Activated naive CD4-positive, alpha-beta T cell treated with anti-CD3 and anti-CD28 coated beads, Interleukin-2, amount 50 U/mL, for 24 hours (primary cell): ENCODE data around the gene SPATS1.
"Not testable (repeated sequence)": the region's sequence is repeated elsewhere in the genome, so short reads cannot be mapped to it uniquely, and the experiment has no call there.

Experiments
- H3K27ac Mint-ChIP-seq: one replicate; pipeline ENCODE4 v1.8.0; 2021; ENCODE audit warnings: mild to moderate bottlenecking, mixed read lengths
- H3K27me3 Mint-ChIP-seq: one replicate; pipeline ENCODE4 v1.8.0; 2021; ENCODE audit warnings: mixed read lengths
- H3K36me3 Mint-ChIP-seq: one replicate; pipeline ENCODE4 v1.8.0; 2021; ENCODE audit warnings: mixed read lengths
- H3K4me1 Mint-ChIP-seq: one replicate; pipeline ENCODE4 v1.8.0; 2021; ENCODE audit warnings: mixed read lengths
- H3K4me3 Mint-ChIP-seq: one replicate; pipeline ENCODE4 v1.8.0; 2021; ENCODE audit warnings: mild to moderate bottlenecking, mixed read lengths
- H3K9me3 Mint-ChIP-seq: one replicate; pipeline ENCODE4 v1.8.0; 2021; ENCODE audit warnings: mixed read lengths

The SPATS1 gene

GRCh38 chr6:44305200-44305725 is 37.2 kb upstream of the SPATS1 start:
- H3K4me3 Mint-ChIP-seq = no peak overlapping the region
- no peaks in the 10 kb centered on the region for H3K4me1 Mint-ChIP-seq
- no peaks in the 10 kb centered on the region for H3K9me3 Mint-ChIP-seq
- H3K27ac Mint-ChIP-seq = no peak overlapping the region
- H3K36me3 Mint-ChIP-seq = peaks cover 9% of the 10 kb centered on the region
- no peaks in the 10 kb centered on the region for H3K27me3 Mint-ChIP-seq

- Mint-ChIP-seq H3K27me3 (no peaks in the 10 kb centered on the region), H3K27ac (no peak overlapping the region), H3K36me3 (peaks cover 9% of the 10 kb centered on the region), H3K4me3 (no peak overlapping the region), H3K4me1 (peaks cover 3% of the 10 kb centered on the region), H3K9me3 (no peaks in the 10 kb centered on the region)
Observed at GRCh38 chr6:44306710-44307109, 35.7 kb upstream of the SPATS1 start.

GRCh38 chr6:44307217-44307616 is 35.2 kb upstream of the SPATS1 start:
- H3K4me3 Mint-ChIP-seq = no peak overlapping the region
- H3K36me3 Mint-ChIP-seq = peaks cover 9% of the 10 kb centered on the region
- peaks cover 8% of the 10 kb centered on the region for H3K4me1 Mint-ChIP-seq
- no peak overlapping the region for H3K27ac Mint-ChIP-seq
- H3K9me3 Mint-ChIP-seq = no peaks in the 10 kb centered on the region
- H3K27me3 Mint-ChIP-seq = no peaks in the 10 kb centered on the region

GRCh38 chr6:44309092-44309491 is 33.4 kb upstream of the SPATS1 start:
- no peak overlapping the region for H3K4me3 Mint-ChIP-seq
- H3K27ac Mint-ChIP-seq = no peak overlapping the region
- no peaks in the 10 kb centered on the region for H3K9me3 Mint-ChIP-seq
- H3K27me3 Mint-ChIP-seq = no peaks in the 10 kb centered on the region
- H3K4me1 Mint-ChIP-seq = peaks cover 18% of the 10 kb centered on the region
- peaks cover 9% of the 10 kb centered on the region for H3K36me3 Mint-ChIP-seq

- H3K4me3 Mint-ChIP-seq = no peak overlapping the region
- H3K4me1 Mint-ChIP-seq = peaks cover 18% of the 10 kb centered on the region
- H3K27ac Mint-ChIP-seq = no peak overlapping the region
- peaks cover 9% of the 10 kb centered on the region for H3K36me3 Mint-ChIP-seq
- H3K9me3 Mint-ChIP-seq = no peaks in the 10 kb centered on the region
- no peaks in the 10 kb centered on the region for H3K27me3 Mint-ChIP-seq
Observed at GRCh38 chr6:44309631-44310030, 32.8 kb upstream of the SPATS1 start.

- peaks cover 18% of the 10 kb centered on the region for H3K4me1 Mint-ChIP-seq
- H3K36me3 Mint-ChIP-seq = peaks cover 9% of the 10 kb centered on the region
- H3K9me3 Mint-ChIP-seq = no peaks in the 10 kb centered on the region
- H3K4me3 Mint-ChIP-seq = no peak overlapping the region
- no peak overlapping the region for H3K27ac Mint-ChIP-seq
- H3K27me3 Mint-ChIP-seq = no peaks in the 10 kb centered on the region
Observed at GRCh38 chr6:44310241-44310640, 32.2 kb upstream of the SPATS1 start.

GRCh38 chr6:44311304-44311703 is 31.1 kb upstream of the SPATS1 start:
- Mint-ChIP-seq H3K9me3 (no peaks in the 10 kb centered on the region), H3K36me3 (peaks cover 9% of the 10 kb centered on the region), H3K27ac (no peak overlapping the region), H3K27me3 (no peaks in the 10 kb centered on the region), H3K4me3 (peak overlapping the region; percentile 99), H3K4me1 (peaks cover 18% of the 10 kb centered on the region)

- Mint-ChIP-seq H3K9me3 (no peaks in the 10 kb centered on the region), H3K36me3 (peaks cover 9% of the 10 kb centered on the region), H3K4me1 (peaks cover 18% of the 10 kb centered on the region), H3K27me3 (no peaks in the 10 kb centered on the region), H3K27ac (peak overlapping the region; percentile 77), H3K4me3 (peak overlapping the region; percentile 99)
Observed at GRCh38 chr6:44311767-44312166, 30.7 kb upstream of the SPATS1 start.

GRCh38 chr6:44312901-44313788 is 29.3 kb upstream of the SPATS1 start, which contains the start of gene AARS2:
AARS2 (minus strand) TSS chr6:44313347; CDS start chr6:44313323, 24 bp downstream.
- no peaks in the 10 kb centered on the region for H3K27me3 Mint-ChIP-seq
- peak within 1 kb of the TSS; percentile 95 for H3K27ac Mint-ChIP-seq
- peak within 1 kb of the TSS; percentile 99 for H3K4me3 Mint-ChIP-seq
- H3K9me3 Mint-ChIP-seq = no peaks in the 10 kb centered on the region
- H3K4me1 Mint-ChIP-seq = peaks cover 18% of the 10 kb centered on the region
- H3K36me3 Mint-ChIP-seq = peaks cover 9% of the 10 kb centered on the region

- H3K9me3 Mint-ChIP-seq, H3K36me3 Mint-ChIP-seq, H3K27ac Mint-ChIP-seq, H3K27me3 Mint-ChIP-seq, H3K4me3 Mint-ChIP-seq: not testable (repeated sequence)
- peaks cover 18% of the 10 kb centered on the region for H3K4me1 Mint-ChIP-seq
Observed at GRCh38 chr6:44314657-44315056, 27.8 kb upstream of the SPATS1 start.

GRCh38 chr6:44315516-44315915 is 26.9 kb upstream of the SPATS1 start:
- Mint-ChIP-seq H3K9me3 (no peaks in the 10 kb centered on the region), H3K36me3 (peaks cover 3% of the 10 kb centered on the region), H3K4me3 (no peak overlapping the region), H3K4me1 (peaks cover 18% of the 10 kb centered on the region), H3K27ac (no peak overlapping the region), H3K27me3 (peaks cover 8% of the 10 kb centered on the region)

GRCh38 chr6:44315951-44316350 is 26.5 kb upstream of the SPATS1 start:
- Mint-ChIP-seq H3K36me3 (peaks cover 1% of the 10 kb centered on the region), H3K4me3 (no peak overlapping the region)

GRCh38 chr6:44316481-44316880 is 26.0 kb upstream of the SPATS1 start:
- Mint-ChIP-seq H3K27ac (no peak overlapping the region), H3K27me3 (peaks cover 8% of the 10 kb centered on the region), H3K4me3 (no peak overlapping the region), H3K4me1 (peaks cover 18% of the 10 kb centered on the region), H3K36me3 (no peaks in the 10 kb centered on the region), H3K9me3 (no peaks in the 10 kb centered on the region)

More at GRCh38 chr6:44315951-44316350, 26.5 kb upstream of the SPATS1 start:
- H3K27ac Mint-ChIP-seq = no peak overlapping the region
- peaks cover 8% of the 10 kb centered on the region for H3K27me3 Mint-ChIP-seq
- no peaks in the 10 kb centered on the region for H3K9me3 Mint-ChIP-seq
- peaks cover 18% of the 10 kb centered on the region for H3K4me1 Mint-ChIP-seq

GRCh38 chr6:44317136-44317631 is 25.3 kb upstream of the SPATS1 start:
- not testable (repeated sequence) for H3K36me3 Mint-ChIP-seq, H3K9me3 Mint-ChIP-seq, H3K27ac Mint-ChIP-seq, H3K27me3 Mint-ChIP-seq, H3K4me3 Mint-ChIP-seq
- peaks cover 11% of the 10 kb centered on the region for H3K4me1 Mint-ChIP-seq

- Mint-ChIP-seq H3K9me3 (no peaks in the 10 kb centered on the region), H3K36me3 (no peaks in the 10 kb centered on the region), H3K27me3 (peaks cover 8% of the 10 kb centered on the region), H3K4me1 (no peaks in the 10 kb centered on the region), H3K4me3 (no peak overlapping the region), H3K27ac (no peak overlapping the region)
Observed at GRCh38 chr6:44321210-44321609, 21.2 kb upstream of the SPATS1 start.

GRCh38 chr6:44327096-44327495 is 15.4 kb upstream of the SPATS1 start:
- no peaks in the 10 kb centered on the region for H3K9me3 Mint-ChIP-seq
- H3K4me3 Mint-ChIP-seq = no peak overlapping the region
- H3K27ac Mint-ChIP-seq = no peak overlapping the region
- H3K27me3 Mint-ChIP-seq = peaks cover 9% of the 10 kb centered on the region
- H3K36me3 Mint-ChIP-seq = no peaks in the 10 kb centered on the region
- no peaks in the 10 kb centered on the region for H3K4me1 Mint-ChIP-seq
